ENCODE data around the gene TMIGD1.

TMIGD1 gene

DNA sequence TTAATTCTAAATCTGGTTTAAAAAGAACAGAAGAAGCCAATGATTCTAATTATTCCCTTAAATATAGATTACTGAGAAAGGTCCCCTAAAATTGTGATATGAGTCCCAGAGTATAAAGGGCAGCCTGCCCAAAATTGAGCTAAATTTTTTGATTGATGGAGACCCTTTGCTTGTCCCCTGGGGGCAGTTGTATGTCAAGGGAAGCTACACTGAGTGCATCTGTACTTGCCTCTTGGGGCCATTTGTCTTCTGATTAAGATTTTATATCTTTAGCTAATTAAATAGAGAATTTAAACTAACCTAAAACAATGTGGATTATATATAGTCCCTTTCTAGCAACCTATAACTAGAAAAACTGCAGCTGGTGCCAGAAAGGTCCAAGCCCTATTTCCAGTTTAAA lies 54.7 kb downstream of the TMIGD1 start:
- DNase-seq, result no peak

DNA sequence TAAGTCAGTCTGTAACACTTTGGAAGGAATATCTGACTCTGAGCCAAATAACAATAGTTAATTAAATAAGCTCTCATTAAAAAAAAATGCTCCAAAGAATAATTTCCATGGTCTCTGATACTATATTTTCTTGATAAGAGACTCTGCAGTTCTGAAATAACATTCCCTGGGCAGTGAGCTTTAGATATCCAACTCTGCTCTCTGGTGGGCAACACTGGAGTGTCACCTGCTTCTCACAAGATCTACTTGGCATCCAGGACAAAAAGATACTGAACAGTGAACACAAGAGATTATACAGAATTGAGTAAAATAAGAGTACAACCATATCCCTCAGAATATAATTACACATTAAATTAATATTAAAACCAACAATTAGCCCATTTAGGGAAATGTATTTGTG lies 55.8 kb downstream of the TMIGD1 start:
- no peak for DNase-seq

DNA sequence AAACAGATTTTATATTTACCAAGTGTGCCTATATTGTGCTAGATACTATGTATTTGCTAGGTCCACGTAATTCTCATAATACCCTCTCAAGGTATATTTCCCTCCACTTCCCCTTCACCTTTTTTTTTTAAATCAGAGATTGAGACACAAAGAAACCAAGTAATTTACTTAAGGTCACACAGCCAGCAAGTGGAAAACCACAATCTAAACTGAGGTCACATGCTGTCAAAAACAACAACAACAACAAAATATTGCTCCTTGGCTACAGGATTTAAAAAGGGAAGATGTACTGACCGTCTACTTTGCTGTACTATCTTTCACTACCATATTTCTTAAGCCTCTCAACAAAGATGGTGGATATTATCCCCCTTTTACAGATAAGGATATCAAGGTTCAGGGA lies 57.9 kb downstream of the TMIGD1 start:
- DNase-seq, result no peak

DNA sequence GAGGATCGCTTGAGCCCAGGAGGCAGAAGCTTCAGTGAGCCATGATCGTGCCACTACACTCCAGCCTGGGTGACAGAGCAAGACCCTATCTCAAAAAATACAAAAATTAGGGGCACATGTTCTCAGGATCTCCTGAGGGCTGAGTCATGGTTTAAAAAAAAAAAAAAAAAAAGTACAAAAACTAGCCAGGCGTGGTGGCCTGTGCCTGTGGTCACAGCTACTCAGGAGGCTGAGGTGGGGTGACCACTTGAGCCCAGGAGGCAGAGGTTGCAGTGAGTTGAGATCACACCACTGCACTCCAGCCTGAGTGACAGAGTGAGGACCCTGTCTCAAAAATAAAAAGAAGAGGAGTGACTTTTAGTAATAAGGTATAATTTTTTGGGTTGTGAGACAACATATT lies 59.0 kb downstream of the TMIGD1 start:
- DNase-seq, result no peak

DNA sequence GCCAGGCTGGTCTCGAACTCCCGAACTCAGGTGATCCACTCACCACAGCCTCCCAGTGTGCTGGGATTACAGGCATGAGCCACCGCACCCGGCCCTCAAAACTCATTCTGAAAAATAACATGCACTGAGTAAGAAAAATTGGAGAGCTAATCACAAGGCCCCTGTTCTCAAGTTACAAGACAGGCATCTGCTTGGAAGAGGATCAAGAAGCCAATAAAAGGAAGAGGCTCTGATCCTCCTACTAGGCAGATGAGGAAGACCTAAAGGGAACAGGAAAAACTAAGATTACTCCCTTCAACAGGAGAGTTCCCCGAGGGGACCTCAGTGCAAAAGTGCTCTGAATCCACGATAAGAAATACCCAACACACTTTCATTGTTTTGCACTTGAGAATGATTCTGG lies 60.5 kb downstream of the TMIGD1 start:
- no peak for DNase-seq

DNA sequence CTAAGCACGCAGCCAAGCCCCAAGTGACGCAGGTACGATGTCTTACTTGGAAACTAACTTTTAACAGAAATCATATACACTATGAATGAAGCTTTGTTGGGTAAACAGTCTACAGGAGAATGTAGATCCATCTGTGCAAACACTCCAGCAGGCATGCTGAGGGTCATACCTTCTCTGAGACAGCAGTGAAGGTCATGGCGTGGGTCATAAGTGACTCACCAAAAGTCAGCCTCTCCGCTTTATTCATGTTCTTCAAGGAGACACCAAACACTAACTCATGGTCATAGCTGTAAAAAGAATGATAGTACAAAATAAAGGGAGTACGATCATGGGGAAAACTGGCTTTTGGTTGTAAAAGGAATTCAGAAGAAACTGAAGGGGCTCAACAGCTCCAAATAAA lies 62.8 kb downstream of the TMIGD1 start:
- no peak for DNase-seq

DNA sequence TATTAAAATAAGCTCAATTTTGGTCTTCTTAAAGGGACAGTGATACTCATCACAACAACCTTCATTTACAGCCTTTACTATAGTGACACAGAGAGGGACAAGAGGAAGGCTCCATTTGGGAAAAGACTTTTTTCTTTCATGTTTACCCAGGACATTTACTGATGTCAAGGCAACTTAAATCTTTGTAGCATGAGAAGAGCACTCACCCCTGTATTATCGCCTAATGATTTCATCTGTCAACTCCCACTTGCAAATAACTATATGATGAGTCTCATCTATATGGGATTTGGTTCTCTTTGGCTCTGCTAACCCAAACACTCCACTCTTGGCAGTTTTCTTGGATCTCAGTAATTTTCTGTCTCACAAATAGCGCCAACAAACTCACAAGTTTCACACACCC lies 66.2 kb downstream of the TMIGD1 start:
- no peak for DNase-seq

Measured in hippocampal formation (tissue), 2 donors.